ENCODE measurements around the gene EIF3A.

Gene EIF3A

GRCh38 chr10:119005362-119006043 is 75.1 kb downstream of the EIF3A start:
- no peak for DNase-seq

GRCh38 chr10:119003572-119004289 is 76.9 kb downstream of the EIF3A start:
- DNase-seq: no peak

- DNase-seq: no peak
Measured at GRCh38 chr10:119001717-119002500, 78.7 kb downstream of the EIF3A start.

- no peak for DNase-seq
Measured at GRCh38 chr10:118998183-118998582, 82.4 kb downstream of the EIF3A start.

- no peak for DNase-seq
Measured at GRCh38 chr10:118997379-118997778, 83.2 kb downstream of the EIF3A start.

GRCh38 chr10:118995739-118996138 is 84.9 kb downstream of the EIF3A start:
- no peak for DNase-seq

- no peak for DNase-seq
Measured at GRCh38 chr10:118994321-118994720, 86.3 kb downstream of the EIF3A start.

- no peak for DNase-seq
Measured at GRCh38 chr10:118993214-118993613, 87.4 kb downstream of the EIF3A start.

- DNase-seq: no peak
Measured at GRCh38 chr10:118992496-118992895, 88.1 kb downstream of the EIF3A start.

GRCh38 chr10:118990326-118990725 is 90.3 kb downstream of the EIF3A start:
- no peak for DNase-seq

- no peak for DNase-seq
Measured at GRCh38 chr10:118986815-118987790, 93.5 kb downstream of the EIF3A start.

- DNase-seq: no peak
Measured at GRCh38 chr10:118985576-118985975, 95.0 kb downstream of the EIF3A start.

All from stimulated activated naive CD4-positive, alpha-beta T cell (primary cell).